Keratinocyte (primary cell): ENCODE data around the gene MIX23.

ENCODE experiments used
- EZH2 ChIP-seq: IDR thresholded peaks from one replicate; pipeline ENCODE4 v1.6.1; 2012; ENCODE audit warnings: inconsistent platforms, mild to moderate bottlenecking, low read length, moderate library complexity
- TF ChIP-seq, protein P1 (sequence below), 3 experiments: IDR thresholded peaks in 1 of 3; conservative IDR thresholded peaks in 1 of 3; optimal IDR thresholded peaks in 1 of 3; 2 replicates in 2 of 3; 3 replicates in 1 of 3; pipeline versions ENCODE3 to v1.5.1; 2011; ENCODE audit warnings: low read length in 3 of 3, mild to moderate bottlenecking in 3 of 3, moderate library complexity in 2 of 3, control low read depth in 1 of 3, inconsistent platforms in 1 of 3; ENCODE audit not compliant: insufficient read depth in 2 of 3; ENCODE audit errors: extremely low read depth in 1 of 3

GRCh38 chr3:122365073-122365472 is 18.0 kb downstream of the MIX23 start:
- TF ChIP-seq, protein P1, sequence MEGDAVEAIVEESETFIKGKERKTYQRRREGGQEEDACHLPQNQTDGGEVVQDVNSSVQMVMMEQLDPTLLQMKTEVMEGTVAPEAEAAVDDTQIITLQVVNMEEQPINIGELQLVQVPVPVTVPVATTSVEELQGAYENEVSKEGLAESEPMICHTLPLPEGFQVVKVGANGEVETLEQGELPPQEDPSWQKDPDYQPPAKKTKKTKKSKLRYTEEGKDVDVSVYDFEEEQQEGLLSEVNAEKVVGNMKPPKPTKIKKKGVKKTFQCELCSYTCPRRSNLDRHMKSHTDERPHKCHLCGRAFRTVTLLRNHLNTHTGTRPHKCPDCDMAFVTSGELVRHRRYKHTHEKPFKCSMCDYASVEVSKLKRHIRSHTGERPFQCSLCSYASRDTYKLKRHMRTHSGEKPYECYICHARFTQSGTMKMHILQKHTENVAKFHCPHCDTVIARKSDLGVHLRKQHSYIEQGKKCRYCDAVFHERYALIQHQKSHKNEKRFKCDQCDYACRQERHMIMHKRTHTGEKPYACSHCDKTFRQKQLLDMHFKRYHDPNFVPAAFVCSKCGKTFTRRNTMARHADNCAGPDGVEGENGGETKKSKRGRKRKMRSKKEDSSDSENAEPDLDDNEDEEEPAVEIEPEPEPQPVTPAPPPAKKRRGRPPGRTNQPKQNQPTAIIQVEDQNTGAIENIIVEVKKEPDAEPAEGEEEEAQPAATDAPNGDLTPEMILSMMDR (optimal IDR thresholded peaks at IDR 0.05 in 1 of 3, IDR thresholded peaks at IDR 0.05 in 1 of 3, conservative IDR thresholded peaks at IDR 0.05 in 1 of 3; ENCODE audit: extremely low read depth in 1 of 3, insufficient read depth in 2 of 3, low read length in 3 of 3): no peak
- TF ChIP-seq EZH2: no peak
